KBM-7 (cell line): ENCODE data around the gene RTN4RL2.
A peak's percentile ranks its signal among the peaks of the same experiment; 100 is the strongest.
"Not testable (repeated sequence)": the region's sequence is repeated elsewhere in the genome, so short reads cannot be mapped to it uniquely, and the experiment has no call there.

ENCODE experiments used
- DNase-seq: peaks from one replicate; pipeline ENCODE4 v3.0.0-alpha.2; 2015
- in situ Hi-C: fragments of 300-500 bp; cut with MboI; formaldehyde crosslinking; loops from 2 replicates; pipeline ENCODE4 v1.14.3; 2020; ENCODE audit warnings: low sequenced_read_pairs, low pct_unique_long_range_greater_than_20kb, mixed read lengths

Gene RTN4RL2

GRCh38 chr11:57430952-57431351, 29.4 kb upstream of the RTN4RL2 start:
- no peak for DNase-seq
- in situ Hi-C loops = no loop called here

- in situ Hi-C loops = no loop called here
- DNase-seq = peak; percentile 64
These were observed 28.2 kb upstream of the RTN4RL2 start for GRCh38 chr11:57432149-57432561.

- in situ Hi-C loops = no loop called here
- peak; percentile 92 for DNase-seq
These were observed 27.6 kb upstream of the RTN4RL2 start for GRCh38 chr11:57432714-57433163.

- in situ Hi-C loops = no loop called here
- DNase-seq = peak; percentile 19
These were observed 25.4 kb upstream of the RTN4RL2 start for GRCh38 chr11:57434640-57435546.

GRCh38 chr11:57436031-57436430, 24.3 kb upstream of the RTN4RL2 start:
- DNase-seq = no peak
- in situ Hi-C loops = no loop called here

- in situ Hi-C loops = no loop called here
- DNase-seq = no peak
These were observed 21.7 kb upstream of the RTN4RL2 start for GRCh38 chr11:57438345-57439285.

GRCh38 chr11:57439786-57440185, 20.5 kb upstream of the RTN4RL2 start:
- no peak for DNase-seq
- in situ Hi-C loops = no loop called here

GRCh38 chr11:57440744-57441414, 19.4 kb upstream of the RTN4RL2 start:
- in situ Hi-C loops = no loop called here
- DNase-seq = no peak

GRCh38 chr11:57444362-57445121, 15.8 kb upstream of the RTN4RL2 start:
- no peak for DNase-seq
- in situ Hi-C loops = no loop called here

GRCh38 chr11:57445122-57445394, 15.3 kb upstream of the RTN4RL2 start:
- DNase-seq, in situ Hi-C loops: not testable (repeated sequence)

GRCh38 chr11:57446055-57446454, 14.3 kb upstream of the RTN4RL2 start:
- in situ Hi-C loops = no loop called here
- DNase-seq = no peak

- DNase-seq = no peak
- in situ Hi-C loops = no loop called here
These were observed 6.7 kb upstream of the RTN4RL2 start for GRCh38 chr11:57453543-57454177.

GRCh38 chr11:57456960-57457642, 3.2 kb upstream of the RTN4RL2 start:
- DNase-seq = peak; percentile 81
- in situ Hi-C loops = no loop called here

GRCh38 chr11:57457643-57458023, 2.7 kb upstream of the RTN4RL2 start:
- no peak for DNase-seq
- in situ Hi-C loops = no loop called here

GRCh38 chr11:57458060-57458409, 2.3 kb upstream of the RTN4RL2 start:
- in situ Hi-C loops = no loop called here
- no peak for DNase-seq

- in situ Hi-C loops = no loop called here
- DNase-seq = peak; percentile 60
These were observed 1.7 kb upstream of the RTN4RL2 start for GRCh38 chr11:57458410-57459163.
